Upper lobe of left lung (tissue), 4 donors: ENCODE measurements around the gene INHBC.

Experiments used
- CTCF ChIP-seq, 6 experiments: fragments of 450-650 bp in 4 of 6; fragments of 200-600 bp in 2 of 6; sonication (generic) in 2 of 6; IDR thresholded peaks; one replicate each; pipeline ENCODE4 v1.5.1; 2016 to 2019; ENCODE audit warnings: antibody characterized with exemption in 6 of 6
- POLR2A ChIP-seq, 4 donors: fragments of 450-650 bp; IDR thresholded peaks; one replicate each; pipeline ENCODE4 v1.5.1; 2016 to 2017; ENCODE audit warnings: antibody characterized with exemption in 4 of 4, mild to moderate bottlenecking in 2 of 4
- POLR2AphosphoS5 ChIP-seq, 2 donors: sonication (generic); formaldehyde crosslinking; IDR thresholded peaks; one replicate each; pipeline ENCODE4 v1.5.1; 2017; ENCODE audit warnings: antibody characterized with exemption in 2 of 2

- TF ChIP-seq POLR2A (IDR thresholded peaks at IDR 0.05) (no peak), CTCF (IDR thresholded peaks at IDR 0.05) (no peak), POLR2AphosphoS5 (IDR thresholded peaks at IDR 0.05) (no peak)
Measured at GRCh38 chr12:57498132-57498502, 63.5 kb downstream of the INHBC start.
